ES-I3 (cell line): ENCODE data around the gene ZNF469.
"Not testable (repeated sequence)": the region's sequence is repeated elsewhere in the genome, so short reads cannot be mapped to it uniquely, and the experiment has no call there.

Experiments used
- H3K36me3 ChIP-seq: 2 replicates; pipeline ENCODE4 v1.6.1; 2013; ENCODE audit warnings: mild to moderate bottlenecking, low read length, control low read depth, moderate library complexity; ENCODE audit not compliant: insufficient read depth
- H3K4me1 ChIP-seq: 2 replicates; pipeline ENCODE4 v1.6.1; 2013; ENCODE audit warnings: mild to moderate bottlenecking, control low read depth, low read length; ENCODE audit not compliant: insufficient read depth
- H3K9ac ChIP-seq: 2 replicates; pipeline ENCODE4 v1.6.1; 2013; ENCODE audit warnings: low read depth, mild to moderate bottlenecking, low read length, moderate library complexity
- H3K9me3 ChIP-seq: 2 replicates; pipeline ENCODE4 v1.6.1; 2013; ENCODE audit warnings: mild to moderate bottlenecking, low read length, moderate library complexity; ENCODE audit not compliant: control insufficient read depth, insufficient read depth

ZNF469 gene

DNA sequence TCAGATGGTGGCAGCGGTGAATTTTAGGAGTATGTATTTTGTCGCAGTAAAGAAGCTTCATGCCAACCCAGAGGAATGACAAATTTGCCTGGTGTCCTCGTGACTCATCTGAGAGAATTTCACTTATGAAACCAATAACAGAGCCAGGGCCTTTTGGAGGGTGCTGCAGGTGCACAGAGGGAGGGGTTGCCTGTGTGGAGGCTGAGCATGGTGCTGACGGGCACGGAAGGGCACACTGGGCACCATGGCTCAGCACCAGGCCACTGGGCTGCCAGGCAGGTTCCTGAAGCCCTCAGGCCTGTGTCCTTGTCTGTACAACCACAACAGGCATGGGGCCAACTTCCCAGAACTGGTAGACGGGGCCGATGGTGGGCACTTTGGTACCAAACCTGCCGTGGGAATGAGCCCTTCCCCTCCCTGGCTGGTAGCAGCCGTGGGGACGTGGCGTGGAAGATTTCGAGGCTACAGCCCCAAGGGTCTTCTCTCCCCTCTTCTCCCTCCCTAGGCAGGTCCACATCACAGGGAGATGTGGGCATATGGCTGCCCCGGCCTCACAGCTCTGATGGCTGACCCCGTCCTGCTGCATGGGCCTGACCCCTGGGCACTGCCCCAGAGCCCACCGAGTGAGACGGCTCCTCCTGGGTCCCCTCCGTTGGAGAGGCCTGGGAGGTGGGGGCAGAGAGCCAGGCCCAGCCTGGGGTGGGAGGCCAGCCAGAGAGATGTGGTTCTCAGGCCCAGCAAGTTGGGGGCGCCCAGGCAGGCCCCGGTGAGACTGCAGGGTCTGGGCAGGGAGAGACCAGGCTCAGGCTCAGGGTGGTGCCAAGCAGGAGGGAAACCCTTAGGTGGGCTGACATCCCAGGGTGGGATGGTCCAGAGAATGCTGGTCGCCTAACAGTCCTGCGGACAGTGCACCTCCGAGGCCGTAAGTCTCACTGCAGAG, 30.2 kb upstream of the ZNF469 start:
- H3K9ac ChIP-seq, result no peak overlapping the region
- no peaks in the 10 kb centered on the region for H3K9me3 ChIP-seq
- H3K36me3 ChIP-seq, result no peaks in the 10 kb centered on the region
- H3K4me1 ChIP-seq, result no peaks in the 10 kb centered on the region

DNA sequence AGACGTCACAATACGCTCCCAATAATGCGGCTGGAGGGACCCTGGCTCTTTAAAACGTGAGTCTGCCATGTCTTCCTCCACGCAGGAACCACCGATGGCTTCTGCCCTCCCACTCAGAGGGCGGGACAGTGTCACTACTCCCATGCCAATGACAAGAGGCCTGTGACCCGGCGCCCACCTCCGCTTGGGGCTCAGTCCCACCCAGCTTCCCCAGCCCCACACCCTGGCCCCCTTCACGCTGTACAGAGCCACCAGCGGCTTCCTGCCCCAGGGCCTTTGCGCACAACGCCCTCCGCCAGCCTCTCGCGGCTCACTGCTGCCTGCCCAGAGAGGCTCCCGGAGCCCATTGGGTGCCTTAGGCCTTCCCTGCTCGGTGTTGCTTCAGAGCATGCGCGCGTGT, 29.5 kb upstream of the ZNF469 start:
- Histone ChIP-seq H3K4me1 (no peaks in the 10 kb centered on the region), H3K9me3 (no peaks in the 10 kb centered on the region), H3K36me3 (no peaks in the 10 kb centered on the region), H3K9ac (no peak overlapping the region)

DNA sequence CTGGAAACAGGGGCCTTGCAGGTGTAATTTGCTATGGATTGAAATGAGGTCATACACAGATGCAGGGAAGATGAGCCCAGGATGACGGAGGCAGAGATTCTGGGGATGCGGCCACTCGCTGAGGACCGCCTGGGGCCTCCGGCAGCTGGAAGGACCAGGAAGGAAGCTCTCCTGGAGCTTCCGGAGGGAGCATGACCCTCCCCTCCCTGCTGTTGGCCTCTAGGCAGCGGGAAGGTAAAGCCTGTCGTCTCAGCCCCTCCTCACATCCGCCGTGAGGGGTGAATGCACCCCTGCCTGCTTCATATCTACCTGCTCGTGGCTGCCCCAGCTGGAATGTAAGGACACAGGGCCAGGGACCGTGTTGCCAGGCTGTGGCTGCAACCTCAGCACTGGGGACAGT, 29.1 kb upstream of the ZNF469 start:
- H3K9me3 ChIP-seq, result no peaks in the 10 kb centered on the region
- H3K4me1 ChIP-seq, result no peaks in the 10 kb centered on the region
- no peaks in the 10 kb centered on the region for H3K36me3 ChIP-seq
- no peak overlapping the region for H3K9ac ChIP-seq

DNA sequence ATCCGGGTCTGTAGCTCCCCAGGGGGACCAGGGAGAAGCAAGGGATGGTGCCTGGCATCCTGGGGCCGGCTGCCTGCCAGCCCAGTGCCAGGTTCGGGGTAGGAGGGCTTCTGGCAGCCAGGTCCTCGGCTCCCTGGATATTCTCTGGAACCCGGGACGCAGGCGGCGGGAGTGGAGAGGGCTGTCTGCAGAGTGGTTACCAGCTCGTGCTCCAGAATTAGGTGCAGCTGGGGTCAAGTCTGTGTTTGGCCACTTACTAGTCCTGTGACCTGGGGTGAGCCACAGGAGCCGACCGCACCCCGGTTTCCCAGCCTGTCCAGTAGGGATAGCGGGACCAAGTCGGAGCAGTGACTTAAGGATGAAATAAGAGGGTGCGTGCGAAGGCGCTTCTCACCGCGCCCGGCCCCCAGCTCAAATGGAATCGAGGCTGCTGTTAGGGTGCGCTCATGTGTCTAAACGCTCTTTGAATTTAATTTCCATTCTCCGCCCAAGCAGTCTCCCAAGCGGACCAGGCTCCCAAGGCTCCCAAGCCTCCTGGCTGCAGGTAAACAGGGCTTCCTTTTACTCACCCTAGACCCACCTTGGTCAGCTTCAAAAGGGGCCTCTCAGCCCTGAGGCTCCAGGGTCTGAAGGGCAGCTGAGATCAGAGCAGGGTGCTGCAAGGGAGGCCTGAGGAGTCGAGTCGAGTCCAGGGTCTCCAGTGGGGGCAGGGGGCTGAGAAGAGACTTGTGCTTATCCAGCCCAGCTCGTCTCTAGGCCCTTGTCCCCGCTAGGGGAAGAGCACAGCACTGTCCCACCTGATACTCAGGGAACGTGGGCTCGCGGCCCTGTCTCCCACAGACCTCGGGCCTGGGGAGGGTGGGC, 28.3 kb upstream of the ZNF469 start:
- Histone ChIP-seq H3K9ac (no peak overlapping the region), H3K9me3 (peaks cover 3% of the 10 kb centered on the region; the same call in 1 of the 2 replicates), H3K4me1 (no peaks in the 10 kb centered on the region), H3K36me3 (no peaks in the 10 kb centered on the region)

DNA sequence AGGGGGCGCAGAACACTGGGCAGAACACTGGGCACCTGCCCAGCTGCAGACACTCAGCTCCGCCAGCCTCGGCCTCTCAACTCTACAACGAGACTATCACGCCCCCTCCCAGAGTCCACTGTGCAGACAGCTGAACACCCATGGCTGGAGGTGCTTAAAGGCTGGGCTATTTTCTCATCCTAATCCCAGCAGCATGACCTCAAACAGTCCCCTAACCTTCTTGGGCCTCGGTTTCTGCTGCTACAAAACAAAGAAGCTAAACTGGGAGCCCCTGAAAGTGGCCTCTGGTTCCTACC, 27.7 kb upstream of the ZNF469 start:
- H3K9ac ChIP-seq, result no peak overlapping the region
- H3K4me1 ChIP-seq, result no peaks in the 10 kb centered on the region
- no peaks in the 10 kb centered on the region for H3K36me3 ChIP-seq
- H3K9me3 ChIP-seq, result peaks cover 4% of the 10 kb centered on the region; the same call in 1 of the 2 replicates

DNA sequence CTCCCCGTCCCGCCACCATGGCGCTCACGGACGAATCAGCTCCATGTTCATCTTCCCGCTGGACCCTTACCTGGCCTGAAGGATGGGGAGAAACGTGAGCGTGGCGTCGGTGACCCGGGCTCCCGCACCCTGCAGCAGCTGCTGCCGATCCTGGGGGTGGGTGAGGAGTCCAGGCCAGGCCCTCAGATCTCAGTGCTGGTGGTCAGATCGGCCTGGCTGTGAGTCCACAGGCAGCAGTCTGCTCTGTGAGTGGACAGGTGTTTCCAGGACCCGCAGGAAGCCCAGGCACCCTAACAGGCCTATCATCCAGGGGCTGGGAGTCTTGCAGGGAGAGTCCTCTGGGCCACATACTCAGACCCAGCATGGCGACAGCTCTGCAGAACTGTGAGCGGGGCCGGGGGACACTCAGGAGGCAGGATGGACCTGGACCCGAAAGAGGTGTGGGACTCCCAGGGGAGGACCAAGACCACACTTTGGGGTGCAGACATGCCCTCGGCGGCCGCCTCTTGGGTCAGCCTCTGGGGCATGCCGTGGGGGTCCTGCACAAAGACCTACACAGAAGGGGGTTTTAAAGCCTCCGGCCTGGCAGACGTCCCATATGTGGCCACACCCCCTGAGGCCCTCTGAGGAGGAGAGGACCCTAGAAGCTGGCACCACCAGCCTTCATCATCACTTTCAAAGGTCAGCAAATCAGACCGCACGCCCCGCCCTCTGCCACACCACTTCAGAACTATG, 27.2 kb upstream of the ZNF469 start:
- Histone ChIP-seq H3K4me1 (no peaks in the 10 kb centered on the region), H3K9me3 (peaks cover 4% of the 10 kb centered on the region; the same call in 1 of the 2 replicates), H3K9ac (no peak overlapping the region), H3K36me3 (no peaks in the 10 kb centered on the region)

DNA sequence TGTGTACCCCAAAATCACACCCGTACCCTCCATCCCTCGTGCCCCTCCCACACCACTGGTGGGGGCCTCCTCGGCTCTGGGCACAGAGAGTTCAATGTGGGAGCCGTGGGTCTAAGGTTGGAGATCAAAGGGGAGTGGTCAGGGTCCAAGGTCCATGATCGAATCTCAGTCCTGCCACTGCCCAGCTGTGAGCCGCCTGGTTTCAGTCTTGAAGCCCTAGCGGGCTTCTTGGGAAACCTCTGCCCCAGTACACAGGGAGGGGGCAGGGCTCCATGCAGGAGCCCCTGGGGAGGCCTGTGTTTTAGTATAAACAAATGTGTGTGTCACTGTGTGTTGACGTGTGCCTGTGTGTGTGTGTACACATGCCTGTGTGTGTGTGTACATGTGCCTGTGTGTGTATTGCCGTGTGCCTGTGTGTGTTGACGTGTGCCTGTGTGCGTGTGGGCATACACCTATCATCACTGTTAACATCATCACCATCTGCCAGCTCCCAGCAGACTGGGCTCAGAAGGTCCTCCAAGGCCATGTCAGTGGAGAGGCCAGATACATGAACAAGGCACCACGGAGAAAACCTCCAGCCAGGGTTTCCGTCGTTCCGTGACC, 26.5 kb upstream of the ZNF469 start:
- Histone ChIP-seq H3K9me3 (peaks cover 4% of the 10 kb centered on the region; the same call in 1 of the 2 replicates), H3K36me3 (no peaks in the 10 kb centered on the region), H3K4me1 (no peaks in the 10 kb centered on the region), H3K9ac (no peak overlapping the region)

DNA sequence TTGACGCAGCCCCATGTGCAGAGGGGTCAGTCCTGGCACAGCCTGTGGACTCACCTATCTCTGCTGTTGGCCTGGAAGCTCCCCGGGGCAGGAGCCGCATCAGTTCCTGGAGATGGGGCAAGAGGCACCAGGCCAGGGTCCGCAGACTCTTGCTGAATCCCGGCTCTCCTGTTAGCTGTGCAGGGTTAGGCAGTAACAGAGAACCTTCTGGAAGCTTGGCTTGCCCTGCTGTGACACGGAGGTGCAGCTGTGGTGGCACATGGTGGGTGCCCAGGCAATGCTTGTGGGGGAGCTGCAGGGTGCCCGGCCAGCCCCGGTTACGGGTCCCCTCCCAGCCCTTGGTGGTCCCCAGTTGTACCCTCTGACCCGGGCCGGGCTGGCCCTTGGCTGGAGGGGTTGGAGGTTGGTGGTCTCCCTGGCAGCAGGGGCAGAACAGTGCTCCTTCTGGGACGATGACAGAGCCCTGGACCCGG, 26.0 kb upstream of the ZNF469 start:
- H3K9me3 ChIP-seq, result peaks cover 4% of the 10 kb centered on the region; the same call in 1 of the 2 replicates
- H3K36me3 ChIP-seq, result no peaks in the 10 kb centered on the region
- H3K9ac ChIP-seq, result no peak overlapping the region
- H3K4me1 ChIP-seq, result no peaks in the 10 kb centered on the region

DNA sequence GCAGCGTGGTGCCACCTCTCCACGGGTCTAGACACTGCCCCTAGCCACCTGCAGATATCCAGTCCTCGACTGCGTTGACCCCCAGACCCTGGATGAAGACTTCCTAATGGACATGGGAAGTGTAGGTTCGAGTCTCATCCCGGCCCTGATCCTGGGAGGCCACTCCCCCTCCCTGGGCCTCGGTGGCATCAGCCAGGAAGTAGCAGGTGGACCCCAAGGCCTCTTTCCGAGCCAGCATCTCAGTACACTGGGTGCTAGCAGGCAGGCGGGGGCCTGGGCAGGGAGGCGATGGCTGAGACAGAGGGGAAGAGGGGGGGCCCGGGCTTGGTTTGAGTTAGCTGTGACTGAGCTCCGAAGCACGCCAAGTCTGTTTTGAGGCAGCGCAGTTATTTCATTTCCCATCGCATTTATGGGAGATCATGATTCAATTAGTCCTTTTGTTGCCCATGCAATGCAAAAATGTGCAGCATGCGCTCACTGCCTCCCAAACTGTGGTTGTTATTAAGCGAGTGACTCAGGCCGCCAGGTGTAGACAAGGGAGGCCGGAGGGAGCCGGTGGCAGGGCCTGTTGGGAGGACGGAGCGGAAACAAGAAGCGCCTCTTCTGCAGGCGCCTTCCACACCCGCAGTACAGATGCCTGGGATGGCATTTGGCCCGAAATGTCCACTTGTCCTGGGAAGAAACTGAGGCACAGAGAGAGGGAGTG, 25.3 kb upstream of the ZNF469 start:
- Histone ChIP-seq H3K9ac (no peak overlapping the region), H3K9me3 (peaks cover 4% of the 10 kb centered on the region; the same call in 1 of the 2 replicates), H3K36me3 (no peaks in the 10 kb centered on the region), H3K4me1 (no peaks in the 10 kb centered on the region)

DNA sequence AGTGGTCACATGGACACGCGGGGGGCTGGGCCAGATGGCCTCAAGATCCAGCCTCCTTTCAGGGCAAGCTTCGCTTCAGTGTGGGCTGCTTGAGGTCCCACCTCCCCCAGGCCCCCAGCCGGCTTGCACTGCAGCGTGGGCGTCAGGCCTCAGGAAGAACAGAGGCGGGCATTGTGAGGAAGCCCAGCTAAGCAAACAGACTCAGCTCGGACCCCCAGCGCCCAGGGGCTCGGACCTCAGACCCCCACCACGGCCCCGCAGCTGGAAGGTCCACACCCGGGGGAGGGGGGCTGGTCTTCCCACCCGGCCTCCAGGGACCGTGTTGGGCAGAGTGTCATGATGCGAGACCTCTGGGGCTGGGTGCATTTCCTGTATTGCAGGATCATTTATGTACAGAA, 24.7 kb upstream of the ZNF469 start:
- Histone ChIP-seq H3K9ac (no peak overlapping the region), H3K4me1 (no peaks in the 10 kb centered on the region), H3K36me3 (no peaks in the 10 kb centered on the region), H3K9me3 (peaks cover 4% of the 10 kb centered on the region; the same call in 1 of the 2 replicates)

DNA sequence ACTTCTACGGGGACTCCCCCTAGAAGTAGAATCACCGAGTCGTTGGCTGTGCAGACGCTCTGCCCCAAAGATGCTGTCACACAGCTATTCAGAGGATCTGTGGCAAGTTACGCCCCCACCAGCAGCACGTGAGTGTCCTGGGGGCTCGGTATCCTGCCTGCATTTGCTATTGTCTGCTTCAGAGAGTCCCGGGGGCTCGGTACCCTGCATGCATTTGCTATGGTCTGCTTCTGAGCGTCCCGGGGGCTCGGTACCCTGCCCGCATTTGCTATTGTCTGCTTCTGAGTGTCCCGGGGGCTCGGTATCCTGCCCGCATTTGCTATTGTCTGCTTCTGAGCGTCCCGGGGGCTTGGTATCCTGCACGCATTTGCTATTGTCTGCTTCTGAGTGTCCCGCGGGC, 23.8 kb upstream of the ZNF469 start:
- Histone ChIP-seq H3K9ac (no peak overlapping the region), H3K36me3 (no peaks in the 10 kb centered on the region), H3K4me1 (no peaks in the 10 kb centered on the region), H3K9me3 (peaks cover 4% of the 10 kb centered on the region; the same call in 1 of the 2 replicates)

DNA sequence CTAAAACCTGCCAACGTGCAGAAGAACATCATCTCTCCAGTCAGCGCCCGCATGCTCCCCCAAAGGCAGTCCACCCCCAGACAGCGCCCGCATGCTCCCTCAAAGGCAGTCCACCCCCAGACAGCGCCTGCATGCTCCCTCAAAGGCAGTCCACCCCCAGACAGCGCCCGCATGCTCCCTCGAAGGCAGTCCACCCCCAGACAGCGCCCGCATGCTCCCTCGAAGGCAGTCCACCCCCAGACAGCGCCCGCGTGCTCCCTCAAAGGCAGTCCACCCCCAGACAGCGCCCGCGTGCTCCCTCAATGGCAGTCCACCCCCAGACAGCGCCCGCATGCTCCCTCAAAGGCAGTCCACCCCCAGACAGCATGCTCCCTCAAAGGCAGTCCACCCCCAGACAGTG, 22.4 kb upstream of the ZNF469 start:
- not testable (repeated sequence) for H3K9ac ChIP-seq, H3K4me1 ChIP-seq, H3K9me3 ChIP-seq, H3K36me3 ChIP-seq

DNA sequence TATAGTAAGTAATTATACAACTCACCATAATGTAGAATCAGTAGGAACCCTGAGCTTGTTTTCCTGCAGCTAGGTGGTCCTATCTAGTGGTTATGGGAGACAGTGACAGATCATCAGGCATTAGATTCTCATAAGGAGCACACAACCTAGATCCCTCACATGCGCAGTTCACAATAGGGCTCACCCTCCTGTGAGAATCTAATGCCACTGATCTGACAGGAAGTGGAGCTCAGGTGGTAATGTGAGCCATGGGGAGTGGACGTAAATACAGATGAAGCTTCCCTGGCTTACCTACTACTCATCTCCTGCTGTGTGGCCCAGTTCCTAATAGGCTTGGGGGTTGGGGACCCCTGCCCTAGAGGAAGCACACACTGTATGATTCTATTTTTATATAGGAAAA, 21.8 kb upstream of the ZNF469 start:
- Histone ChIP-seq H3K36me3 (no peaks in the 10 kb centered on the region), H3K4me1 (no peaks in the 10 kb centered on the region), H3K9me3 (peaks cover 4% of the 10 kb centered on the region; the same call in 1 of the 2 replicates), H3K9ac (no peak overlapping the region)
